T-cell (primary cell): ENCODE measurements around the gene KCTD17. TPM values are rescaled to one million over a fixed set of nuclear protein-coding genes. Genes with fewer than 3 reads are reported as not detected.

Experiments used
- ATAC-seq, 4 experiments: fragments of 200-7000 bp in 3 of 4; fragments of 150-1000 bp in 1 of 4; cut with Tn5 transposase; replicated peaks in 1 of 4; 1 replicate in 3 of 4; 2 replicates in 1 of 4; pipeline ENCODE4 v1.10.0; 2021; ENCODE audit warnings: moderate library complexity in 3 of 4, mild to moderate bottlenecking in 2 of 4, moderate number of reproducible peaks in 1 of 4
- CTCF ChIA-PET, 2 donors: fragments of 300-600 bp; sonication (Branson Sonifier 250); formaldehyde crosslinking; loops; one replicate each; lab custom pipeline; 2022; ENCODE audit warnings: antibody characterized with exemption in 2 of 2; lab: Charles Lee
- POLR2A ChIA-PET, 2 donors: fragments of 300-600 bp; sonication (Branson Sonifier 250); formaldehyde crosslinking; loops; one replicate each; lab custom pipeline; 2022; ENCODE audit warnings: antibody characterized with exemption in 2 of 2; lab: Charles Lee
- DNase-seq, 35 experiments: peaks; one replicate each; pipeline versions ENCODE4 v3.0.0 to v3.0.0-alpha.2; 2013 to 2023
- H3K27ac ChIP-seq: one replicate; pipeline ENCODE4 v1.5.1; 2013; ENCODE audit warnings: low read length
- H3K27me3 ChIP-seq, 2 experiments: replicated peaks in 1 of 2; 1 replicate in 1 of 2; 2 replicates in 1 of 2; pipeline versions ENCODE4 v1.6.1 to v1.7.0; 2013; ENCODE audit warnings: low read length in 1 of 2, mixed read lengths in 1 of 2; ENCODE audit not compliant: control insufficient read depth in 2 of 2, insufficient read depth in 2 of 2; ENCODE audit errors: extremely low read depth in 1 of 2
- H3K36me3 ChIP-seq, 2 donors: 1 replicate in 1 of 2; 2 replicates in 1 of 2; pipeline versions ENCODE4 v1.6.1 to v1.7.0; 2013; ENCODE audit warnings: low read length in 1 of 2; ENCODE audit not compliant: control insufficient read depth in 2 of 2, insufficient read depth in 1 of 2; ENCODE audit errors: extremely low read depth in 1 of 2
- H3K4me1 ChIP-seq, 2 experiments: 1 replicate in 1 of 2; 2 replicates in 1 of 2; pipeline versions ENCODE4 v1.6.1 to v1.7.0; 2013; ENCODE audit warnings: low read length in 2 of 2, mixed read lengths in 1 of 2; ENCODE audit not compliant: insufficient read depth in 2 of 2, control insufficient read depth in 1 of 2; ENCODE audit errors: extremely low read depth in 1 of 2
- H3K4me3 ChIP-seq, 2 donors: 1 replicate in 1 of 2; 2 replicates in 1 of 2; pipeline versions ENCODE4 v1.5.1 to v1.7.0; 2013; ENCODE audit warnings: mild to moderate bottlenecking in 2 of 2, low read length in 1 of 2, moderate library complexity in 1 of 2; ENCODE audit not compliant: control insufficient read depth in 1 of 2; ENCODE audit errors: extremely low read depth in 1 of 2
- H3K9me3 ChIP-seq: 2 replicates; pipeline ENCODE4 v1.7.0; 2013
- H3K27ac Mint-ChIP-seq, 2 donors: one replicate each; pipeline ENCODE4 v1.8.0; 2020 to 2021; ENCODE audit warnings: mild to moderate bottlenecking in 2 of 2, mixed read lengths in 2 of 2
- H3K27me3 Mint-ChIP-seq, 2 donors: one replicate each; pipeline ENCODE4 v1.8.0; 2021 to 2022; ENCODE audit warnings: mixed read lengths in 2 of 2
- H3K36me3 Mint-ChIP-seq: one replicate; pipeline ENCODE4 v1.8.0; 2021; ENCODE audit warnings: mixed read lengths
- H3K4me1 Mint-ChIP-seq, 3 donors: one replicate each; pipeline ENCODE4 v1.8.0; 2020 to 2022; ENCODE audit warnings: mixed read lengths in 3 of 3, mild to moderate bottlenecking in 1 of 3
- H3K4me3 Mint-ChIP-seq, 3 donors: one replicate each; pipeline ENCODE4 v1.8.0; 2020 to 2022; ENCODE audit warnings: mild to moderate bottlenecking in 3 of 3, mixed read lengths in 3 of 3, moderate library complexity in 3 of 3
- H3K9me3 Mint-ChIP-seq, 3 donors: one replicate each; pipeline ENCODE4 v1.8.0; 2020 to 2022; ENCODE audit warnings: mixed read lengths in 3 of 3
- WGBS: methylation state at CpG from one replicate; pipeline ENCODE4 v1.1.5; 2013; ENCODE audit warnings: missing lambda C conversion rate; ENCODE audit not compliant: insufficient coverage; 5-methylcytosine and 5-hydroxymethylcytosine counted together
- total RNA-seq, 35 experiments: library from RNA in 6 of 35; stranded (reverse) in 6 of 35; fragments of 120-200 nt in 1 of 35; gene quantifications; one replicate each; pipeline versions ENCODE4 v1.2.1 to v1.2.4 and lab custom pipeline; 2013 to 2026

Gene KCTD17
- total RNA-seq, 5 donors from 2014 or later (not counting 1 experiment from before 2014, with no cell fraction given), result 24.0 to 36.2 (median 35.1) TPM

GRCh38 chr22:37018815-37019308 is 32.7 kb upstream of the KCTD17 start:
- no peak overlapping the region for H3K27ac ChIP-seq

DNA sequence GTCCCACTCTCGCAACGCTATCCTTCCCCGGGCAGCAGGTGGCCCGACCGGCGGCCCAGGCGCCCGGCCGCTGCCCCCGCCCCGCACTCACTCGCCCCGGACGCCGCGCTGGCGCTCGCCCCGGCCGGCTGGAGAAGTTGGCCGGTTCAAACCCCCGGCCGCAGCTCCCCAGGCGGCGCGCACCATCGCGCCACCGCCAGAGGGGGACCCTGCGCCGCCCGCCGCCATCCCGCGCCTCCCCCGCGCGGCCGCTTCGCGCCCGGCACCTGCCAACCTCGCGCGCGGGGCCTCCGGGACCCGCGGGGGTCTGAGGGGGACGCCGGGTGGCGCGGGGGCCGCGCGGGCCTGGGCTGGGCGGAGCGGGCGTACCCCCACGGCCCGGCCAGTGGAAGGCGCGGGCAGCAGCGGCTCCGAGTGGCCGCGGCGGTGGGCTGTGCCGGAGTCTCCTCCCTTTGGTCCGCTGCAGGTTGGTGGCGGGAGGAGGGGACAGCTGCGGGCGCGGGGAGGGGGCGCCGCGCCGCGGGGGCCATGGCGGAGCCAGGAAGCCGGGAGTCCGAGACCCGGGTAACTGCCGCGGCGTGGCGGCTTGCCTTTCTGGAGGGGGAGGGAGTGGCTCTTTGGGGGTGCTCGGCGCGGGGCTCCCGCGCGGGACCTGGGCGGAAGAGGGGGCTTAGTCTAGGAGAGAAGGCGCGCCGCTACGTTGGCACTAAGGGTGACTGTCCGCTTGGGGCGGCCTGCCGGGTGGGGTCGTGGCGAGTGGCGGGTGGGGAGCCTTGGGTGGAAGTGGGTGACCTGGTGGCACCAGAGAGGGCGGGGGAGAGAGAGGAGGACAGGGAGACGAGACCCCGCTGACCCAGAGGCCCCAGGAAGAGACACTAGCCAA is 32.0 kb upstream of the KCTD17 start, which contains the start of the genes MPST and TST:
Gene MPST, plus strand, starts transcription at position 434 of the 883 bp plus-strand sequence. Its CDS starts 95 bp downstream, at position 529.
Gene TST, minus strand, starts transcription at position 139 of the 883 bp plus-strand sequence. CDS start 715 bp downstream, outside the sequence.
- Histone ChIP-seq H3K9me3 (no peaks in the 10 kb centered on the region), H3K36me3 (no peaks in the 10 kb centered on the region), H3K4me3 (peak within 1 kb of the TSS; percentile 46 to 66), H3K4me1 (peaks cover 0 to 27% of the 10 kb centered on the region in 2 experiments), H3K27ac (no peak within 1 kb of the TSS), H3K27me3 (peaks cover 0 to 24% of the 10 kb centered on the region in 2 experiments)
- POLR2A ChIA-PET, result interaction anchor here in 1 of 2 donors (0.5 kb wide), 1 partner anchor 1084 kb away, joined by 5 read pairs; no protein-coding TSS in a partner anchor
- Mint-ChIP-seq H3K4me3 (peak within 1 kb of the TSS; percentile 74 to 82 (median 79)), H3K27ac (peak within 1 kb of the TSS in 1 of 2 donors; percentile 49), H3K9me3 (no peaks in the 10 kb centered on the region), H3K27me3 (peaks cover 4 to 9% of the 10 kb centered on the region in 2 donors), H3K4me1 (peaks cover 4 to 16% (median 6%) of the 10 kb centered on the region in 3 donors), H3K36me3 (no peaks in the 10 kb centered on the region)
- CTCF ChIA-PET, result no interaction called here
- DNase-seq, result peak in 22 of 35 experiments; percentile 8 to 59 (median 26)
- 0% methylated on average over 87 of the region's 107 CpGs for WGBS
- peak; percentile 68 to 80 (median 74) for ATAC-seq

More at GRCh38 chr22:37018815-37019308, 32.7 kb upstream of the KCTD17 start:
- Mint-ChIP-seq H3K36me3 (no peaks in the 10 kb centered on the region), H3K4me3 (peak overlapping the region; percentile 70 to 77 (median 73)), H3K9me3 (no peaks in the 10 kb centered on the region), H3K27ac (no peak overlapping the region), H3K4me1 (peaks cover 4 to 16% (median 6%) of the 10 kb centered on the region in 3 donors), H3K27me3 (peaks cover 4 to 9% of the 10 kb centered on the region in 2 donors)
- ChIA-PET POLR2A (interaction anchor here in 1 of 2 donors (0.5 kb wide), 1 partner anchor 1085 kb away, joined by 5 read pairs; no protein-coding TSS in a partner anchor), CTCF (no interaction called here)
- DNase-seq, result no peak
- Histone ChIP-seq H3K4me3 (peak overlapping the region; percentile 20 to 30), H3K4me1 (peaks cover 0 to 27% of the 10 kb centered on the region in 2 experiments), H3K36me3 (no peaks in the 10 kb centered on the region), H3K9me3 (no peaks in the 10 kb centered on the region), H3K27me3 (peaks cover 0 to 27% of the 10 kb centered on the region in 2 experiments)
- peak in 3 of 4 experiments; percentile 4 to 27 (median 11) for ATAC-seq
- WGBS, result 10% methylated on average over 30 of the region's 35 CpGs

- CTCF ChIA-PET, result interaction anchor here in 1 of 2 donors (1.3 kb wide), 1 partner anchor 23 kb away, joined by 3 read pairs; no protein-coding TSS in a partner anchor
- POLR2A ChIA-PET, result no interaction called here
- ATAC-seq, result peak in 1 of 4 experiments; percentile 11
- no peaks in the 10 kb centered on the region for H3K9me3 ChIP-seq
- Mint-ChIP-seq H3K9me3 (no peaks in the 10 kb centered on the region), H3K4me3 (peak overlapping the region; percentile 74 to 82 (median 79)), H3K27ac (peak overlapping the region in 1 of 2 donors; percentile 49), H3K4me1 (peaks cover 4 to 16% (median 6%) of the 10 kb centered on the region in 3 donors), H3K36me3 (no peaks in the 10 kb centered on the region), H3K27me3 (peaks cover 4 to 9% of the 10 kb centered on the region in 2 donors)
- 10% methylated on average over 5 of the region's 5 CpGs for WGBS
- peaks cover 0 to 27% of the 10 kb centered on the region in 2 experiments for H3K4me1 ChIP-seq
- H3K36me3 ChIP-seq, result no peaks in the 10 kb centered on the region
- H3K27me3 ChIP-seq, result peaks cover 0 to 23% of the 10 kb centered on the region in 2 experiments
- H3K27ac ChIP-seq, result no peak overlapping the region
- peak overlapping the region; percentile 46 to 66 for H3K4me3 ChIP-seq
- DNase-seq, result no peak
These were observed 31.4 kb upstream of the KCTD17 start for GRCh38 chr22:37020192-37020479.

- peak overlapping the region in 1 of 3 donors; percentile 79 for H3K4me3 Mint-ChIP-seq
- no peaks in the 10 kb centered on the region for H3K36me3 Mint-ChIP-seq
- peaks cover 0 to 23% of the 10 kb centered on the region in 2 experiments for H3K27me3 ChIP-seq
- peaks cover 0 to 27% of the 10 kb centered on the region in 2 experiments for H3K4me1 ChIP-seq
- DNase-seq (no peak), ATAC-seq (no peak)
- ChIA-PET CTCF (interaction anchor here in 1 of 2 donors (1.3 kb wide), 1 partner anchor 24 kb away, joined by 3 read pairs; no protein-coding TSS in a partner anchor), POLR2A (no interaction called here)
- H3K4me3 ChIP-seq, result no peak overlapping the region
- 93% methylated on average over 5 of the region's 5 CpGs for WGBS
- H3K9me3 ChIP-seq, result no peaks in the 10 kb centered on the region
- H3K9me3 Mint-ChIP-seq, result no peaks in the 10 kb centered on the region
- H3K36me3 ChIP-seq, result no peaks in the 10 kb centered on the region
- no peak overlapping the region for H3K27ac ChIP-seq
- H3K27me3 Mint-ChIP-seq, result peaks cover 4 to 9% of the 10 kb centered on the region in 2 donors
- no peak overlapping the region for H3K27ac Mint-ChIP-seq
- H3K4me1 Mint-ChIP-seq, result peaks cover 0 to 16% (median 6%) of the 10 kb centered on the region in 3 donors
These were observed 30.5 kb upstream of the KCTD17 start for GRCh38 chr22:37021041-37021440.

GRCh38 chr22:37021710-37022482 is 29.6 kb upstream of the KCTD17 start:
- H3K4me1 Mint-ChIP-seq, result peaks cover 0 to 16% (median 6%) of the 10 kb centered on the region in 3 donors
- no peak overlapping the region for H3K27ac ChIP-seq
- no peaks in the 10 kb centered on the region for H3K9me3 ChIP-seq
- no peaks in the 10 kb centered on the region for H3K9me3 Mint-ChIP-seq
- no peak overlapping the region for H3K4me3 ChIP-seq
- CTCF ChIA-PET, result interaction anchor here in 1 of 2 donors (1.3 kb wide), 1 partner anchor 25 kb away, joined by 3 read pairs; no protein-coding TSS in a partner anchor
- POLR2A ChIA-PET, result no interaction called here
- peaks cover 0 to 27% of the 10 kb centered on the region in 2 experiments for H3K4me1 ChIP-seq
- no peaks in the 10 kb centered on the region for H3K36me3 Mint-ChIP-seq
- ATAC-seq (peak; percentile 31 to 61 (median 44)), DNase-seq (peak in 31 of 35 experiments; percentile 13 to 80 (median 40))
- no peak overlapping the region for H3K27ac Mint-ChIP-seq
- peaks cover 4 to 8% of the 10 kb centered on the region in 2 donors for H3K27me3 Mint-ChIP-seq
- H3K4me3 Mint-ChIP-seq, result peak overlapping the region; percentile 36 to 66 (median 58)
- 54% methylated on average over 7 of the region's 13 CpGs for WGBS
- no peaks in the 10 kb centered on the region for H3K36me3 ChIP-seq
- peaks cover 0 to 23% of the 10 kb centered on the region in 2 experiments for H3K27me3 ChIP-seq
